Stimulated activated memory B cell treated with anti-CD40 and anti-IgM and Interleukin-4, amounts not matched to agents 10 μg/mL and 1 μg/mL and 100 μg/mL, for 72 hours (primary cell): Measurements from ENCODE around the gene CNR2.
"Not testable (repeated sequence)": the region's sequence is repeated elsewhere in the genome, so short reads cannot be mapped to it uniquely, and the experiment has no call there.

ENCODE experiments used
- ATAC-seq: fragments of 150-1000 bp; cut with Tn5 transposase; 2 replicates; pipeline ENCODE4 v1.10.0; 2021
- H3K27ac Mint-ChIP-seq: one replicate; pipeline ENCODE4 v1.8.0; 2022; ENCODE audit warnings: mild to moderate bottlenecking, mixed read lengths
- H3K27me3 Mint-ChIP-seq: one replicate; pipeline ENCODE4 v1.8.0; 2022; ENCODE audit warnings: mixed read lengths
- H3K36me3 Mint-ChIP-seq: one replicate; pipeline ENCODE4 v1.8.0; 2022; ENCODE audit warnings: mixed read lengths
- H3K4me1 Mint-ChIP-seq: one replicate; pipeline ENCODE4 v1.8.0; 2022; ENCODE audit warnings: mixed read lengths
- H3K4me3 Mint-ChIP-seq: one replicate; pipeline ENCODE4 v1.8.0; 2022; ENCODE audit warnings: mild to moderate bottlenecking, moderate library complexity, mixed read lengths
- H3K9me3 Mint-ChIP-seq: one replicate; pipeline ENCODE4 v1.8.0; 2022; ENCODE audit warnings: mixed read lengths

The CNR2 gene

DNA sequence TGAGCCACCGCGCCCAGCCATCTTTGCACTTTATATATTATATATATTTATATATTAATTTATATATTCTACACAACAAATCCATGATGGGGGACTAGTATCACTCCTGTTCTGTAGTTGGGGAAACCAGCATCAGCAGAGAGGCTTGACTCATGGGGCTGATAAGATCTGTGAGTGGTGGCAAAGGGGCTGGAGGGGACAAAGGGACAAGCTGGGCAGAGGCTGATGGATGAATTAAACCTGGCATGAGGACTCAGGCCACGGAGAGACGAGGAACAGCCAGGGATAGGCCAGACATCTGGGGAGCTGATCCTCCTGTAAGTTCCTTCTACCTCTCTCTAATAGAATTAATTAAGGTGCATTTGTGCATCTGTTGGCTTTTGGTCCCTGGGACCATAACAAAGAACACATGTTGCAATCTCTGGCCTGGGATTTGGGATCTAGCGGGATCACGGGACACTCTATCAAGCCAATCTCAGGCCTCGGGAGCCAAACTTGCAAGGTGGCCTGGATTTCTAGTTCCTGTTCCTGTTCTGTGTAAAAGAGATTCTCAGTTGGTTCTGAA lies 7.6 kb downstream of the CNR2 start:
- peak overlapping the region; percentile 61 for H3K4me3 Mint-ChIP-seq
- peaks cover 66% of the 10 kb centered on the region for H3K36me3 Mint-ChIP-seq
- no peak for ATAC-seq
- H3K27me3 Mint-ChIP-seq = no peaks in the 10 kb centered on the region
- peak overlapping the region; percentile 91 for H3K27ac Mint-ChIP-seq
- H3K4me1 Mint-ChIP-seq = peaks cover 89% of the 10 kb centered on the region
- H3K9me3 Mint-ChIP-seq = no peaks in the 10 kb centered on the region

DNA sequence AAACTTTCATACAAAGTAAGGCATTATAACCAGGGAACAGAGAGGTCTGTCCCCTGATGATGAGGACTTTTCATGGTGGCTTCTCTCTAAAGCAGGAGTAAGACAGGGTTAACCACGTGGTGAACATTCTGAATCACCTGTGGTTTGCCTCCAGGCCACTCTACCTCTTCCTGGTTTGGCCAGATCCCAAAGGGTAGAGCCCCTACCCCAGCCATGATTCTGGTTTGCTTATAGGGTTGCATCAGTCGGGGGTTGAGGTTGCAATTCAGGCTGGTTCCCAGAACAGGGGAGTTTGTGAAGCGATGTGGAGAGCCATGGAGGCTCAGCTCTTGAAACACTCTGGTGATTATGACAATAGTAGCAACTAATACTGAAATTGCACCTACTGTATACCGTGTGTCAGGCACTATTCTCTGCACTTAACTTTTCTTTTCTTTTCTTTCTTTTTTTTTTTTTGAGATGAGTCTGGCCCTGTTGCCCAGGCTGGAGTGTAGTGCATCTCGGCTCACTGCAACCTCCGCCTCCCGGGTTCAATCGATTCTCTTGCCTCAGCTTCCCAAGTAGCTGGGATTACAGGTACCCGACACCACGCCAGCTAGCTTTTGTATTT lies 8.3 kb downstream of the CNR2 start:
- H3K27ac Mint-ChIP-seq = peak overlapping the region; percentile 91
- peak; percentile 47 for ATAC-seq
- no peaks in the 10 kb centered on the region for H3K9me3 Mint-ChIP-seq
- no peaks in the 10 kb centered on the region for H3K27me3 Mint-ChIP-seq
- peaks cover 68% of the 10 kb centered on the region for H3K36me3 Mint-ChIP-seq
- H3K4me3 Mint-ChIP-seq = peak overlapping the region; percentile 46
- peaks cover 89% of the 10 kb centered on the region for H3K4me1 Mint-ChIP-seq

DNA sequence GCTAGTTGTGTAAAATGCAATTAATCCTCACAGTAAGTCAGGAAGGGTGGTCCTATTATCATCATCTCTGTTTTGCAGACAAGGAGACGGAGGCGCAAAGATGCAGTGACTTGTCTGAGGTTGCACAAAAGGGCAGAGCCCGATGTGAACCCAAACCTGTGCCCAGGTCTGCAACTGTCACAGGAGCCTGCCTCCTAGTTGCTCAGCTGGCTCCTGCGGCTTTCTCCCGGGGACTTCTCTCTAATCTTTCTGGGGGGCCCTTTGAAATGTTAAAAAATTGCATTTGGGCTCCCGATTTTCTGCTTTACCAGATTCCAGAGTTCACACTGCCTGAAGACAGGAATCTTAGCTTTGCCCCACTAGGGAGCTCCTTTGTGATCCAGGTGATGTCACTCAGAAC lies 9.4 kb downstream of the CNR2 start:
- ATAC-seq = no peak
- Mint-ChIP-seq H3K9me3 (no peaks in the 10 kb centered on the region), H3K27ac (peak overlapping the region; percentile 91), H3K36me3 (peaks cover 67% of the 10 kb centered on the region), H3K4me3 (no peak overlapping the region), H3K4me1 (peaks cover 87% of the 10 kb centered on the region), H3K27me3 (no peaks in the 10 kb centered on the region)

DNA sequence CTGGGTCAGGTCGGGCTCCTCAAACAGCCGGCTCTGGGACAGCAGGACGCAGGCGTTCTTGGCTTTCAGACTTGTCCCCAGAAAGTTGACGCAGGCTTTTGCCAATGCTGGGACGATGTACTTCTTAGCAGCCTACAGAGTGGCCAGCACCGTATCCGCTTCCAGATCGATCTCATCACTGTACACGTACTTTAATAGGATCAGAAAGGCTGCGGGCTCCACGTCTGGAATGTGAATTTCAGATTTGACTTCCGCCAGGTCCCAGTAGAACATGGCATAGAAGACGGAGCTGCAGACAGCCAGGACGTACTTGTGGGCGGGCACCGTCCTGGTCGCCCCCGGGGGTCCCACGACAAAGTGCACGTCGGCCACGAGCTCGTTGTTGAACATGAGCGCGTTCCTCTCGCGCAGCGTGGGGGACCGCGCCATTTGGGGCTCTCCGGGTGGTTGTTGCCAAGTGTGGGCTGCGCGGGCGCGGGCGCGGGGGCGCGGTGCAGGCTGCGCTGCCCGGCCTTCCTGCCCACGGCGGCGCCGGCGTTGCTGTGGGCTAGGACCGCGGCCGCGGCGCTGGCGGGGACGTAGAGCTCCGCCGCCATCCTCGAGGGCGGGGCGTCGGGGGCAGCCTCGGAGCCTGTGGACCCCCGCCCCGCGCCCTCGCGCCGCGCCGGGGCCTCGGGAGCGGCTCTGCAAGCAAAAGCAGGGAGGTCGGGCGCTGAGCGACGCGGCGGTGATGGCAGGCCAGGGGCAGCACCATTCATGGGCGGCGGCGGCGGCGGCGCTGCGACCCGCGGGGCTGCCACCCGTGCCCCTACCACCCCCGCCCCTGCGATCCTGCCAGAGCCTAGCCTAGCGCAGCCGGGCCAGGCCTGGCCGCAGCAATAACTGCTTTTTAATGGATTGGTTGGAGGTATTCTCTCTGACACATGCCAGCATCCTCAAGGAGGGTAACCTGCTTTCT lies 10.6 kb downstream of the CNR2 start:
- Mint-ChIP-seq H3K4me3 (peak overlapping the region; percentile 23), H3K9me3 (no peaks in the 10 kb centered on the region), H3K27ac (peak overlapping the region; percentile 92), H3K27me3 (no peaks in the 10 kb centered on the region), H3K4me1 (peaks cover 80% of the 10 kb centered on the region), H3K36me3 (peaks cover 63% of the 10 kb centered on the region)
- ATAC-seq = peak; percentile 35

DNA sequence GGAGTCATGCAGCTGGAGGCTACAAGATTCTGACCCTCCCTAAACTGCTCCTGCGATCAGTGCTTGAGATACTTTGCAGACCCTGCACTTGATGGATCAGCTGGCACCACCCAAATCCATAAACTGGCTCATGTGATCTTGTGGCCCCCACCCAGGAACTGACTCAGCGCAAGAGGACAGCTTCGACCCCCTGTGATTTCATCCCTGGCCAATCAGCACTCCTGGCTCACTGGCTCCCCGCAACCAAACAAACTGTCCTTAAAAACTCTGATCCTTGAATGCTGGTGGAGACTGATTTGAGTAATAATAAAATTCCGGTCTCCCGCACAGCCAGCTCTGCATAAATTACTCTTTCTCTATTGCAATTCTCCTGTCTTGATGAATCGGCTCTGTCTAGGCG lies 13.1 kb downstream of the CNR2 start:
- peaks cover 58% of the 10 kb centered on the region for H3K36me3 Mint-ChIP-seq
- H3K4me3 Mint-ChIP-seq = peak overlapping the region; percentile 41
- H3K9me3 Mint-ChIP-seq, ATAC-seq, H3K27me3 Mint-ChIP-seq: not testable (repeated sequence)
- H3K27ac Mint-ChIP-seq = peak overlapping the region; percentile 92
- peaks cover 72% of the 10 kb centered on the region for H3K4me1 Mint-ChIP-seq

DNA sequence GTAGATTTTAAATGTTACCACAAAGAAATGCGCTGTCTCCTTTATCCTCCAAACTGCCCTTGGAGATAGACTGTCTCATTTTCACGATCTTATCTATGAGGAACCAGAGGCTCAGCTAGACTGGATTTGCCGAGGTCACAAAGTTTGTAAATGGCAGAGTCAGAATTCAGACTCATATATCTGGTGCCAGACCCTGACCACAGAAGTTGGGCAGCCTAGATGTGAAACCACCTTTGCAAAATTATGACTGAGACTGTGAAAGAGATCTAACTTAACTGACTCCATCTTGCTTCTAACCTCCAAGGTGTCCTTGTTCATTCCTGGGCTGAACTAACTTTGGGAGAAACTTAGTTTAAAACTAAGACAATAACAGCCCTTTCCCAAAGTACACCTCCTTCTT lies 14.1 kb downstream of the CNR2 start:
- Mint-ChIP-seq H3K4me3 (peak overlapping the region; percentile 63), H3K4me1 (peaks cover 68% of the 10 kb centered on the region), H3K27ac (peak overlapping the region; percentile 92), H3K27me3 (no peaks in the 10 kb centered on the region), H3K36me3 (peaks cover 57% of the 10 kb centered on the region), H3K9me3 (no peaks in the 10 kb centered on the region)
- peak; percentile 80 for ATAC-seq

DNA sequence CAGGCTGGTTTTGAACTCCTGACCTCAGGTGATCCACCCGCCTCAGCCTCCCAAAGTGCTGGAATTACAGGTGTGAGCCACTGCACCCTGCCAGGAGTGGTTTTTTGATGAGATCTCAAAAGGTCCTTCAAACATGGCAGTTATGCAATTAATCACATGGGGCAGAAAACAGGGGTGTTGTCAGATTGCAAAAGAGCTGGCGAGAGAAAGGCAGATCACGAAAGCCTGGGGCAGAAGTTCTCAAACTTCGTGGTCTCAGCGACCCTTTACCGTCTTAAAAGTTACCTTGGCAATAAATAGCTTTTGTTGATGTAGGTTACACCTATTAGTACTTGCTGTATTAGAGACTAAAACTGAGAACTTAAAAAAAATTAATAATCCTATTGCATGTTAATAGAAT lies 16.1 kb downstream of the CNR2 start:
- peaks cover 70% of the 10 kb centered on the region for H3K36me3 Mint-ChIP-seq
- H3K4me1 Mint-ChIP-seq = peaks cover 73% of the 10 kb centered on the region
- no peak for ATAC-seq
- H3K27ac Mint-ChIP-seq = peak overlapping the region; percentile 92
- no peak overlapping the region for H3K4me3 Mint-ChIP-seq
- H3K27me3 Mint-ChIP-seq = no peaks in the 10 kb centered on the region
- no peaks in the 10 kb centered on the region for H3K9me3 Mint-ChIP-seq

DNA sequence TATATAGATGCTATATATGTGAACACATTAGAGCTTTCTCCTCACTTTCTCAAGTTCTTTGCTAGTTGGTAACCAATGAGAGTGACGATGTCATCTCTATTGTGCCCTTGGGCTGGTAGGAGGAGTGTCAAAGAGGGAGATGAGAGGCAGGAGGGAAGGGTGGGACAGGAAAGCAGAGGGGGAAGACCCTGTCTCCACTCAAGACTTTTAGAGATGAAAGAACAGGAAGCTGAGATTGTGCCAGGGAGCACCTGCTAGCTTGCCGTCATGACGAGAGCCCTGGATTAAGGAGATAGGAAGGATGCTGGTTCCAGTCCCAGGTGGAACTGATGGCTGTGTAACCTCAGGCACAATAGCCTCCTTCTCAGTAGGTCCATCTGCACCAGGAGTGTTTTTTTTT lies 16.7 kb downstream of the CNR2 start:
- Mint-ChIP-seq H3K27me3 (no peaks in the 10 kb centered on the region), H3K4me1 (peaks cover 73% of the 10 kb centered on the region), H3K4me3 (no peak overlapping the region), H3K36me3 (peaks cover 70% of the 10 kb centered on the region), H3K9me3 (no peaks in the 10 kb centered on the region), H3K27ac (peak overlapping the region; percentile 92)
- no peak for ATAC-seq

DNA sequence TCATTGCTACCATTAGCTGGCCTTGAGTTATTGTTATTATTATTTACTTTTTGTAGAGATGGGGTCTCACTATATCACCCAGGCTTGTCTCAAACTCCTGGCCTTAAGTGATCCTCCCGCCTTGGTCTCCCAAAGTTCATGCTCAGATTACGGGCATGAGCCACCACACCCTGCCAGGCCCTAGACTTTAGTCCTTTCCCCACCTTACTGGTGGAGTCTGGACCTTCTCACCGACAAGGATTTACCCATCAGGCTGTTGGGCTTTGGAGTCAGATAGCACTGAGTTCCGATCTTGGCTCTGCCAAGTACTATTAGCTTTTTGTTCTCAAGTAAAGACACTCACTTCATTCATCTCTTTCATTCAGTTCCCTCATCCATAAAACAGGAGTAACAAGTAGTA lies 17.2 kb downstream of the CNR2 start:
- peaks cover 73% of the 10 kb centered on the region for H3K4me1 Mint-ChIP-seq
- H3K27me3 Mint-ChIP-seq = no peaks in the 10 kb centered on the region
- peaks cover 70% of the 10 kb centered on the region for H3K36me3 Mint-ChIP-seq
- H3K9me3 Mint-ChIP-seq = no peaks in the 10 kb centered on the region
- H3K4me3 Mint-ChIP-seq = no peak overlapping the region
- peak overlapping the region; percentile 92 for H3K27ac Mint-ChIP-seq
- ATAC-seq = no peak

DNA sequence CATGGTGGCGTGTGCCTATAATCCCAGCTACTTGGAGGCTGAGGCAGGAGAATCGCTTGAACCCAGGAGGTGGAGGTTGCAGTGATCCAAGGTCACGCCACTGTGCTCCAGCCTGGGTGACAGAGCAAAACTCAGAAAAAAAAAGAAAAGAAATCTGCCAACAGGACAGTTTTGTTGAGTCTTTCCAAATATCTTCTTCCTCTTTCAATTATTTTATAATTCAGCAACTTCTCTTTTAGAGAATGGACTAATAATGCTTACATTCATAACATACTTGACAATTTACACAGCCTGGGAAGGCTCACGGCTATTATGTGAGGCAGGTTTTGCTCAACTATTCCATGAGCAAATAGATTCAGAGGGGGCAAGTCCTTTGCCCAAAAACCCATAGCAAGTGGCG lies 18.1 kb downstream of the CNR2 start:
- Mint-ChIP-seq H3K27ac (peak overlapping the region; percentile 92), H3K9me3 (no peaks in the 10 kb centered on the region), H3K36me3 (peaks cover 68% of the 10 kb centered on the region), H3K4me3 (no peak overlapping the region), H3K27me3 (no peaks in the 10 kb centered on the region), H3K4me1 (peaks cover 73% of the 10 kb centered on the region)
- ATAC-seq = no peak

DNA sequence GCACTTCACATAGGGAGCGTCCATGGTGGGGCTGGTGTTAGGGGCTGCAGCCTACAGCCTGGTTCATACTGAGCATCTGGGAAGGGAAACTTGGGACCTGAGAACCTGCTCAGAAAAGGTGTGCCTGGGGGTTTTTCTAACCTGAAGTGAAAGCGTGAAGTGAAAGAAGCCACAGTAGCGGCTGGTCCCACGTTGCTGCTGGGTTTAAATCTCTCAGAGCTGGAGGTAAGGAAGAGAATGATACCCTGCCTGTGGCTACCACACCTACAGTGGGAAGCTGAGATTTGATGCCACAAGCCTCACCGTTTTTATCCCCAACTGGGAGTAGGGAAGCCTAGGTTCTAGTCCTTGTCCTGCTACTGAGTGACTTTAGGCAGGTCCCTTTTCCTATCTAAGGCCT lies 24.1 kb downstream of the CNR2 start:
- Mint-ChIP-seq H3K27ac (peak overlapping the region; percentile 92), H3K9me3 (no peaks in the 10 kb centered on the region), H3K27me3 (no peaks in the 10 kb centered on the region), H3K36me3 (peaks cover 44% of the 10 kb centered on the region), H3K4me3 (peak overlapping the region; percentile 76), H3K4me1 (peaks cover 84% of the 10 kb centered on the region)
- peak; percentile 77 for ATAC-seq

DNA sequence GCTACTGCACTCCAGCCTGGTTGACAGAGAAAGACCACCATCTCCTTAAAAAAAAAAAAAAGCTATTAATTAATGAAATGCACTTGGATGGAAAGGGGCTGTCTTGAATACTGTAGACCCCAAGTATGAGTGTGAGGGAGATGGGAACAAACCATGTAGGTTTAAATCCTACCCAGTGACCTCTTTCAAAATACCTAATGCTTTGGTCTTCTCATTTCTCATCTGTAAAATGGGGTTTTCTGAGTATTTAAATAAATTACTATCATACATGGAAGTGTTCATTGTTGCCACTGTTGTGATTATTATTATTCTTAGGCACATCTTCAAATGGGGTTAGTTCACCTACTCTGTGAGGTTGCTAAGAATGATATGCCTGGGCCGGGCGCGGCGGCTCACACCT lies 27.9 kb downstream of the CNR2 start:
- H3K36me3 Mint-ChIP-seq = peaks cover 34% of the 10 kb centered on the region
- H3K4me1 Mint-ChIP-seq = peaks cover 60% of the 10 kb centered on the region
- ATAC-seq = no peak
- H3K9me3 Mint-ChIP-seq = no peaks in the 10 kb centered on the region
- no peak overlapping the region for H3K4me3 Mint-ChIP-seq
- no peaks in the 10 kb centered on the region for H3K27me3 Mint-ChIP-seq
- peak overlapping the region; percentile 46 for H3K27ac Mint-ChIP-seq

DNA sequence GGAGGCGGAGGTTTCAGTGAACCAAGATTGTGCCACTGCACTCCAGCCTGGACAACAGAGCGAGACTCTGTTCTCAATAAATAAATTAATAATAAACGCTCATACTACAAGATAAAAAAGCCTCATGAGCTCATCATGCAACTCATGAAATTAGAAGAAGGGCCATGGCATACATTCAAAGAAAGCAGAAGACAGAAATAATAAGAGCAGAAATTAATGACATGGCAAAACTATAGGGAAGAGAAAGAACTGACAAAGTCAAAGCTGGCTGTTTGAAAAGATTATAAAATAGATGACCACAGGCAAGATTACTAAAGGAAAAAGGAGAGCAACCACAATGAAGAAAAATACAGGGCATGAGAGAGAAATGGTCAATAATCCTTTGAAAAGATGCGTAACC lies 30.4 kb downstream of the CNR2 start:
- Mint-ChIP-seq H3K4me1 (peaks cover 35% of the 10 kb centered on the region), H3K9me3 (peaks cover 3% of the 10 kb centered on the region), H3K4me3 (no peak overlapping the region), H3K27ac (peak overlapping the region; percentile 56), H3K36me3 (peaks cover 56% of the 10 kb centered on the region), H3K27me3 (no peaks in the 10 kb centered on the region)
- no peak for ATAC-seq

DNA sequence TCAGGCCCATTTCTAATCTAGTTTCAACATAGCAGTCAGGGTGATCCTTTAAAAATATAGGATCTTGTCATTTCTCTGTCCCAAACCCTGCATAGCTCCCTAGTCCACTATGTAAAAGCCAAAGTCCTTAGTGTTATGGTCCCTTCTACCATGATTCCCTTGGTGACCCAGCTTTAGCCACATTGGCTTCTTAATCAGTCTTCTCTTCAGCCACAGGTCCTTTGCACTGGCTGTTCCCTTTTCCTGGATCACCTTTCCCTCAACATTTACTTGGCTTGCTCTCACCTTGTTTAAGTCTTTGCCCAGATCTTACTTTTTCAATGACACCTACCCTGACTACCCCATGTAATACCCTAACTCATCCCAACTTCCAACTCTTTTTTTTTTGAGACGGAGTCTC lies 33.4 kb downstream of the CNR2 start:
- peak overlapping the region; percentile 7 for H3K27ac Mint-ChIP-seq
- ATAC-seq = no peak
- H3K27me3 Mint-ChIP-seq = no peaks in the 10 kb centered on the region
- H3K36me3 Mint-ChIP-seq = peaks cover 75% of the 10 kb centered on the region
- no peak overlapping the region for H3K4me3 Mint-ChIP-seq
- H3K9me3 Mint-ChIP-seq = peaks cover 6% of the 10 kb centered on the region
- peaks cover 21% of the 10 kb centered on the region for H3K4me1 Mint-ChIP-seq

DNA sequence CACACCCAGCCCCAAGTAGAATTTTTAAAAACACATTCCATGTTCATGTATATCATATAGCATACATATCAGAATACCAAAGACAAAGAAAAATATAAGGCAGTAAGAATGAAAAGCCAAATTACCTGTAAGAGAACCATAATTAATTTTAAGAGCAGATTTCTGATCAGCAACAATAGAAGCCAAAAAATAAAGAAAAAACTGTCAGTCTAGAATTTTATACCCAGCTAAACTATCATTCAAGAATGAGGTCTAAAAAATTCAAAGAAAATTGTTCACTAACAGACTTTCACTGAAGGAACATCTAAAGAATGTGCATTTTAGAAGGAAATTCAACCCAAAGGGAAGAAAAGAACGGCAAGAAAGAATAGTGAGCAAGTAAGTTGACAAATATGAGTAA lies 34.5 kb downstream of the CNR2 start:
- Mint-ChIP-seq H3K4me1 (peaks cover 25% of the 10 kb centered on the region), H3K27me3 (no peaks in the 10 kb centered on the region), H3K27ac (no peak overlapping the region), H3K4me3 (no peak overlapping the region), H3K9me3 (peaks cover 6% of the 10 kb centered on the region), H3K36me3 (peaks cover 81% of the 10 kb centered on the region)
- no peak for ATAC-seq
